GM18498 (cell line): ENCODE results near the gene ZNF444.
"Not testable (repeated sequence)": the region's sequence is repeated elsewhere in the genome, so short reads cannot be mapped to it uniquely, and the experiment has no call there.

ENCODE experiments used
- ATAC-seq: cut with Tn5 transposase; IDR thresholded peaks from one replicate; pipeline ENCODE4 v1.9.1; 2021; ENCODE audit warnings: mild to moderate bottlenecking, moderate library complexity; ENCODE audit not compliant: unreplicated experiment

The ZNF444 gene

GRCh38 chr19:56144831-56145230 lies 3.7 kb downstream of the ZNF444 start:
- ATAC-seq = no peak

GRCh38 chr19:56145698-56146097 lies 4.6 kb downstream of the ZNF444 start:
- no peak for ATAC-seq

- ATAC-seq = no peak
These were observed 5.8 kb downstream of the ZNF444 start for GRCh38 chr19:56146904-56147303.

GRCh38 chr19:56147307-56147706 lies 6.2 kb downstream of the ZNF444 start:
- ATAC-seq = no peak

DNA sequence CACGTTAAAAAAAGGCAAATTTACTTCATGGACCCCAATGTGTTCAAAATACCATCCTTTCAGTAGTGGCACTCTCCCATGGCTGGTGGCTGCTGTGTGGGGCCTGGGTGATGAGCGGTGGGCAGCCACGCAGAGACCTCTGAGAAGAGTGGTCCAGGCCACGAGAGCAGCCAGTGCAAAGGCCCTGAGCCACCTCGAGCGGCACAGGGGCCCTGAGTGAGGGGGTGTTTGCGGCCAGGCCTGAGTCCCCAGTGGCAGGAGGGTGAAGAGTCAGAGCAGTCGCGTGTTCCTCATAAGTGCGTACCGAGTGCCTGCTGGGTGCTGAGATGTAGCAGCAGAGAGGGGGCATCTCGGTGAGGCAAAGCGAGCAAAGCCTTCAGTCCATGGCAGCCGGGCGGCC lies 7.0 kb downstream of the ZNF444 start:
- no peak for ATAC-seq

GRCh38 chr19:56148955-56149655 lies 8.0 kb downstream of the ZNF444 start:
- not testable (repeated sequence) for ATAC-seq

DNA sequence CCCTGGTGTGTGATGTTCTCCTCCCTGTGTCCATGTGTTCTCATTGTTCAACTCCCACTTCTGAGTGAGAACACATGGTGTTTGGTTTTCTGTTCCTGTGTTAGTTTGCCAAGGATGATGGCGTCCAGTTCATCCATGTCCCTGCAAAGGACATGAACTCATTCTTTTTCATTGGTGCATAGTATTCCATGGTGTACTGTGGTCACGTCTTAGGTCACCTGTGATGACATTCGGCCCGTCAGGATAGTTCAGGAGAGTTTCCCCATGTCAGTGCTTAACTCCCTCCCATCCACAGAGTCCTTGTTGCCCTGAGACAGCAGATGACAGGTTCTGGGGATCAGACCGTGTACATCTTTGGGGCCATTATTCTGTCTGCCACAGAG lies 8.6 kb downstream of the ZNF444 start:
- ATAC-seq = no peak

- ATAC-seq = no peak
These were observed 9.3 kb downstream of the ZNF444 start for GRCh38 chr19:56150358-56150757.

- ATAC-seq = no peak
These were observed 11.6 kb downstream of the ZNF444 start for GRCh38 chr19:56152644-56153043.

- ATAC-seq = no peak
These were observed 12.4 kb downstream of the ZNF444 start for GRCh38 chr19:56153507-56153906.

DNA sequence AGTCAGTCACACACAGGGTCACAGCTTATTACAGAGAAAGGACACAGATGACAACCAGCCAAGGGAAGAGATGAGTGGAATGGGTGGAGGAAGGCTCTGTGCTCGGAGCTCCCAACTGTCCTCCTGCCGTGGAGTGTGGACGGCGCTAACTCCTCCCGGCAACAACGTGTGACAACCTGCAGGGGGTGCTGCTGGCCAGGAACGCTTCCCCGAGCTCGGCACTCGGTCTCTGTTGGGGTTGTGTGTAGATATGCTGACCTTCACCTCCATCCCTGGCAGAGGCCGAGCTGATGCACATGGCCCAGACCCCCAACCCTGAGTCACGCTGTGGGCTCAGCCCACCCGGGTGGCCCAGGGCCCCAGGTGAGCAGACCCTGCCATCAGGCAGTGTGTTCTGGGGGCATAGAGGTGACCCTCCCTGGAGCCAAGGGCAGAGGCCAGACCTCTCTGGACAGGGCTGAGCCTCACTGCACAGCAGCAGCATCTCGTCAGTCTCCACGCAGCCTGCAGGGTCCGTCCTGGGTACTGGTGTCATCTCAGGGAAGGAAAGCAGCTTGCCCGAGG lies 14.1 kb downstream of the ZNF444 start:
- no peak for ATAC-seq

GRCh38 chr19:56156768-56157167 lies 15.7 kb downstream of the ZNF444 start:
- no peak for ATAC-seq

DNA sequence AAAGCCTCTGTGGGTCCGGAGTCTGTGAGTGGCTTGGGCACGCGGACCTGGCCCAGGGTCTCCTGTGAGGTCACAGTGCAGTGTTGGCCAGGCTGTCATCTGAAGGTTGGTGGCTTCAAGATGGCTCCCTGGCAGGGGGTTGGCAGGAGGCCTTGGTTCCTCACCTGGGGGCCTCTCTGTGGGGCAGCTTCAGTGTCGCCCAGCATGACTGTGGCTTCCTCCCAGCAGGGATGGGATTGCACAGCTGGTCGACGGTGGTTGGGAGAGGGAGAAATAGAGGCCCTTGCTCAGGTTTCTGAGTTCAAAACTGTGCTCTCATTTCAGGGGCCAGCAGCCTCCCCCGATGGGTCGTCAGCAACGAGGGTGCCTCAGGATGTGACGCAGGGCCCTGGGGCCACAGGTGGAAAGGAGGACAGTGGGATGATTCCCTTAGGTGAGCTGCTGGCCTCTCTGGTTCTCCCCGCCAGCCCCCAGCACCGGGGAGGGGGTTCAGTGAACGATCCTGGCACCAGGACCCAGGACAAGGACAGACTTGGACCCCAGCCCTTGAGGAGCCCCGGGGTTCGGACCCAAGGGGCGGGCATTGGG lies 17.2 kb downstream of the ZNF444 start:
- no peak for ATAC-seq

DNA sequence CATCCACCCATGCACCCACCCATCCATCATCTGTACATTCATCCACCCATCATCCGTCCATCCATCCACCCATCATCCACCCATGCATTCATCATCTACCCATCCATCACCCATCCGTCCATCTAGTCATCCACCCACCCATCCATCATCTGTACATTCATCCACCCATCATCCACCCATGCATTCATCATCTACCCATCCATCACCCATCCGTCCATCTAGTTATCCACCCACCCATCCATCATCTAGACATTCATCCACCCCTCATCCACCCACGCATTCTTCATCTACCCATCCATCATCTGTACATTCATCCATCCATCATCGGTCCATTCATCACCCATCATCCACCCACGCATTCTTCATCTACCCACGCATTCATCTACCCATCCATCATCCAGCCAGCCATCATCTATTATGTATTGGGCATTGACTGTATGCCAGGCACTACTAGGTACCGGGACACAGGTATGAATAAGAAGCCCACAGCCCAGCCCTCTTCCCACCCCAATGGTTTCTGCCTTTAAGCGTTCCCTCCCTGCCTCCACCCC lies 18.0 kb downstream of the ZNF444 start:
- no peak for ATAC-seq

GRCh38 chr19:56159622-56160271 lies 18.7 kb downstream of the ZNF444 start:
- no peak for ATAC-seq

DNA sequence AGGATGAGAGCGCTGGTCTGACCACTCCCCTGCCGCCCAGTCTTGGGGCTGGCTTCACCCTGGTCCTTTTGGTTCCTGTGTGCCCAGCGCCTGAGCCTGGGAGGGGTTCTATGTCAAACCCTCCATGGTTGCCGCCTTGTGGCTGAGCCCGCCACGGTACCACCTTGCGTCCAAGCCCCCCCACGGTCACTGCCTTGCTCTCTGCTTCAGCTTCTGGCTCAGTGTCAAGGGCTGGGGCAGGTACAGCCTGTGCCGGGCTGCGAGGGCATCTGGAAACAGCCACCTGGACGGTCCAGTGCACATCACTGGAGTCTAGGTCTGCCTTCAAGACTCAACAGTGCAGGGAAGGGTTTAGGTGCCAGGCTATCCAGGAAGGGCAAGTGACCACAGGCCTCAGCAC lies 20.4 kb downstream of the ZNF444 start:
- no peak for ATAC-seq

DNA sequence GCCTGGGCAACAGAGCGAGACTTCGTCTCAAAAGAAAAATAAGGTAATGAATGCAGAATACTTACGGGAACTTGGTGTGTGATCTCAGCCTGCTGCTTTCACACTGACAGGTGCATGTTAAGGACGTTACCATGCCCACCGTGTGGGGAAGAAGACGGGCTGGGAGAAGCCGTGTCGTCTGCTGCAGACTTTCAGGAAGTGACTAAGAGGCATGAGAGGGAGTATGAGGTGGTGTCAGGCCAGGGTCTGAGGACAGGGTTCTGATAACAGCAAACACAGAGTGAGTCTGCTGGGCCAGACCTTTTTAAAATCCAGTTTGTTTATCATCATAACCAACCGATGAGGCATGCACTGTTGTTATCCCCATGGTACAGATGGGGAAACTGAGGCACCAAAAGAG lies 21.2 kb downstream of the ZNF444 start:
- no peak for ATAC-seq

- ATAC-seq = no peak
These were observed 22.0 kb downstream of the ZNF444 start for GRCh38 chr19:56163097-56163496.

DNA sequence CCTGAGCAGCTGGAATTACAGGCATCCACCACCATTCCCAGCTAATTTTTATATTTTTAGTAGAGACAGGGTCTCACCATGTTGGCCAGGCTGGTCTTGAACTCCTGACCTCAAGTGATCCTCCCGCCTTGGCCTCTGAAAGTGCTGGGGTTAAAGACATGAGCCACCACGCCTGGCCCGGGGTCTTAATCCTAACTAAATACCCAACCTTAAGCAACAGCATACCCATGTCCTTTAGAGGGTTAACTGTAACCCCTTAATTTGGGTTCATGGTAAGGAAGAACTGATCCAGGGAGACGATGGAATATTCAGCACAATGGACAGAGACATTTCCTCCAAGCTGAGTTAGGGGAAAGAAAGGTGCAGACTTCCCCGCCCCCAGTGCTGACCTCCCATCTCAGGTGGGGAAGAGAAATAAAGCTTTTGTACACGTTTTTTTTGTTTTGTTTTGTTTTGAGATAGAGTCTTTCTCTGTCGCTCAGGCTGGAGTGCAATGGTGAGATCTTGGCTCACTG lies 26.0 kb downstream of the ZNF444 start:
- ATAC-seq = no peak

GRCh38 chr19:56170261-56170660 lies 29.2 kb downstream of the ZNF444 start:
- ATAC-seq = no peak

DNA sequence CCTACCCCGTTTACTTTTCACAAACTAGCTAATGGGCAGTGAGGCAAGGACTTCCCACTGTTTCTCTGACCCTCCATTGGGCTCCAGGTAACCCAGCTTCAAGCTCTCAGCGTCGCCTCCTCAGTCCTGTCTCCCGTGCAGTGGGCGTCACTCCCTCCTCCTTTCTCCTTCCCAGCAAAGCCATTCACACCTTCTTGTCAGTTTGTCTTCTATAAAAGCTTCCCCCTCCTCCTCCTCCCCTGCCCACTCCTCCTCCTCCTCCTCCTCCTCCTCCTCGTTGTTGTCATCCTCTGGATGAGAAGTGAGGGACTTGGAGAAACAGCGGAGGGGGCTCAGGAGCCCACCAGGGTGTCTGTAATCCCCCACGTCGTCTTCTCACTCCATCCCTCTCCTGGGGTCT lies 33.0 kb downstream of the ZNF444 start:
- ATAC-seq = no peak

DNA sequence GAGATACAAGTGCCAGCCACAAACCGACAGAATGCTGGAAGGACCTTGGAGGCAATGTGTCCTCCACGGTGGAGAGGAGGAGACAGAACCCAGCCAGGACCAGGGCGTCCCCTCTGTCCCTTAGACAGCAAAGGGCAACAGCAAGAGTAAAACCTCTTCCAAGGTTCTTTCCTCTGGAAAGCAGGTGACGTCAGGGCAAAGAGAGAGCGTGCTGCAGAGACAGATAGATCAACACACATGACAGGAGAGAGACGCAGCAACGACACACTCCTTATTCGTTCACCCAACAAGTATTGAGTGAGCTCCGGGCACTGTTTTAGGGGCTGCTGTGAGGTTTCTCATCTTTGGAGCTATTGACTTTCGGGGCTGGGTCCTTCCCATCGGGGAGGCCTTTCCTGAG lies 33.5 kb downstream of the ZNF444 start:
- no peak for ATAC-seq
